Measurements from ENCODE around the gene KCTD16.

- no peak for TF ChIP-seq CTCF (conservative IDR thresholded peaks at IDR 0.05; ENCODE audit: low read length)
- TF ChIP-seq EZH2phosphoT487 (IDR thresholded peaks at IDR 0.05; ENCODE audit: borderline replicate concordance, low read depth, low read length) = no peak
These were observed 147.3 kb downstream of the KCTD16 start for GRCh38 chr5:144318011-144318410.

Data from OCI-LY7 (cell line).